ENCODE data around the gene BLCAP.

BLCAP gene

GRCh38 chr20:37524859-37525708 lies 2.6 kb downstream of the BLCAP start:
- H4K8ac ChIP-seq (ENCODE audit: low read length), result no peak overlapping the region
- no peak overlapping the region for H2BK15ac ChIP-seq (ENCODE audit: low read depth, poor library complexity, severe bottlenecking)
- no peak overlapping the region for H3K27ac ChIP-seq (ENCODE audit: low read length, poor library complexity, severe bottlenecking)
- no peak overlapping the region for H2BK120ac ChIP-seq (ENCODE audit: low read depth, low read length)
- H3K23ac ChIP-seq (ENCODE audit: low read length in 2 of 2), result no peak overlapping the region
- H3K9me3 ChIP-seq (ENCODE audit: control insufficient read depth, low read length), result no peaks in the 10 kb centered on the region
- H3K79me1 ChIP-seq (replicated peaks; ENCODE audit: low read length, poor library complexity, severe bottlenecking), result peaks cover 9% of the 10 kb centered on the region
- no peak overlapping the region for H2AFZ ChIP-seq (ENCODE audit: low read depth, low read length)
- H3K36me3 ChIP-seq (ENCODE audit: control insufficient read depth in 1 of 2, insufficient read depth in 2 of 2, low read depth in 1 of 2, low read length in 2 of 2), result peaks cover 4 to 31% of the 10 kb centered on the region in 2 experiments
- H2AK5ac ChIP-seq (ENCODE audit: low read length, severe bottlenecking), result no peak overlapping the region
- no peak overlapping the region for H3K4me2 ChIP-seq (ENCODE audit: low read length, poor library complexity, severe bottlenecking)
- H3K9ac ChIP-seq (ENCODE audit: low read length), result no peak overlapping the region
- H3K18ac ChIP-seq (ENCODE audit: low read depth in 1 of 2, low read length in 2 of 2), result no peak overlapping the region
- H4K91ac ChIP-seq (ENCODE audit: low read length), result no peak overlapping the region
- peaks cover 35% of the 10 kb centered on the region for H3K4me1 ChIP-seq (ENCODE audit: control insufficient read depth, insufficient read depth, low read depth, low read length)
- no peak overlapping the region for H3K14ac ChIP-seq (ENCODE audit: low read length in 2 of 2)
- no peak overlapping the region for H3K4me3 ChIP-seq (ENCODE audit: insufficient read depth in 1 of 2, low read depth in 1 of 2, low read length in 2 of 2)
- DNase-seq, result no peak
- 72% methylated on average over 6 of the region's 6 CpGs for WGBS
- H2BK5ac ChIP-seq (ENCODE audit: low read depth, low read length, poor library complexity, severe bottlenecking), result peak overlapping the region; percentile 11
- no peak overlapping the region for H3K4ac ChIP-seq (ENCODE audit: low read depth in 1 of 2, low read length in 2 of 2)
- H2BK12ac ChIP-seq (ENCODE audit: low read length in 2 of 2), result no peak overlapping the region
- H3K27me3 ChIP-seq (ENCODE audit: control insufficient read depth in 1 of 2, insufficient read depth in 1 of 2, low read length in 2 of 2), result no peaks in the 10 kb centered on the region

GRCh38 chr20:37523911-37524700 lies 3.6 kb downstream of the BLCAP start:
- no peaks in the 10 kb centered on the region for H3K27me3 ChIP-seq (ENCODE audit: control insufficient read depth in 1 of 2, insufficient read depth in 1 of 2, low read length in 2 of 2)
- H3K4ac ChIP-seq (ENCODE audit: low read depth in 1 of 2, low read length in 2 of 2), result no peak overlapping the region
- H3K14ac ChIP-seq (ENCODE audit: low read length in 2 of 2), result no peak overlapping the region
- peak overlapping the region; percentile 11 for H2BK5ac ChIP-seq (ENCODE audit: low read depth, low read length, poor library complexity, severe bottlenecking)
- 73% methylated on average over 10 of the region's 10 CpGs for WGBS
- no peaks in the 10 kb centered on the region for H3K9me3 ChIP-seq (ENCODE audit: control insufficient read depth, low read length)
- peak overlapping the region in 1 of 2 experiments; percentile 63 for H3K23ac ChIP-seq (ENCODE audit: low read length in 2 of 2)
- peaks cover 42% of the 10 kb centered on the region for H3K4me1 ChIP-seq (ENCODE audit: control insufficient read depth, insufficient read depth, low read depth, low read length)
- H3K79me1 ChIP-seq (replicated peaks; ENCODE audit: low read length, poor library complexity, severe bottlenecking), result peaks cover 11% of the 10 kb centered on the region
- no peak overlapping the region for H2BK15ac ChIP-seq (ENCODE audit: low read depth, poor library complexity, severe bottlenecking)
- no peak overlapping the region for H2BK120ac ChIP-seq (ENCODE audit: low read depth, low read length)
- no peak overlapping the region for H2AFZ ChIP-seq (ENCODE audit: low read depth, low read length)
- H3K4me2 ChIP-seq (ENCODE audit: low read length, poor library complexity, severe bottlenecking), result no peak overlapping the region
- H3K27ac ChIP-seq (ENCODE audit: low read length, poor library complexity, severe bottlenecking), result no peak overlapping the region
- no peak overlapping the region for H2AK5ac ChIP-seq (ENCODE audit: low read length, severe bottlenecking)
- H4K8ac ChIP-seq (ENCODE audit: low read length), result no peak overlapping the region
- H3K36me3 ChIP-seq (ENCODE audit: control insufficient read depth in 1 of 2, insufficient read depth in 2 of 2, low read depth in 1 of 2, low read length in 2 of 2), result peaks cover 4 to 33% of the 10 kb centered on the region in 2 experiments
- H3K9ac ChIP-seq (ENCODE audit: low read length), result no peak overlapping the region
- no peak overlapping the region for H2BK12ac ChIP-seq (ENCODE audit: low read length in 2 of 2)
- no peak for DNase-seq
- H3K18ac ChIP-seq (ENCODE audit: low read depth in 1 of 2, low read length in 2 of 2), result no peak overlapping the region
- no peak overlapping the region for H4K91ac ChIP-seq (ENCODE audit: low read length)
- H3K4me3 ChIP-seq (ENCODE audit: insufficient read depth in 1 of 2, low read depth in 1 of 2, low read length in 2 of 2), result no peak overlapping the region

- WGBS, result 85% methylated on average over 12 of the region's 13 CpGs
Measured at GRCh38 chr20:37523012-37523391, 4.7 kb downstream of the BLCAP start.

More at GRCh38 chr20:37523012-37523391, 4.7 kb downstream of the BLCAP start:
- no peak overlapping the region for H3K4me3 ChIP-seq (ENCODE audit: insufficient read depth in 1 of 2, low read depth in 1 of 2, low read length in 2 of 2)
- no peak overlapping the region for H4K8ac ChIP-seq (ENCODE audit: low read length)
- H3K4me1 ChIP-seq (ENCODE audit: control insufficient read depth, insufficient read depth, low read depth, low read length), result peaks cover 41% of the 10 kb centered on the region
- H2BK5ac ChIP-seq (ENCODE audit: low read depth, low read length, poor library complexity, severe bottlenecking), result no peak overlapping the region
- no peak overlapping the region for H3K27ac ChIP-seq (ENCODE audit: low read length, poor library complexity, severe bottlenecking)
- no peak overlapping the region for H3K23ac ChIP-seq (ENCODE audit: low read length in 2 of 2)
- H3K14ac ChIP-seq (ENCODE audit: low read length in 2 of 2), result no peak overlapping the region
- peaks cover 15 to 42% of the 10 kb centered on the region in 2 experiments for H3K36me3 ChIP-seq (ENCODE audit: control insufficient read depth in 1 of 2, insufficient read depth in 2 of 2, low read depth in 1 of 2, low read length in 2 of 2)
- no peak overlapping the region for H2BK120ac ChIP-seq (ENCODE audit: low read depth, low read length)
- no peak overlapping the region for H3K4me2 ChIP-seq (ENCODE audit: low read length, poor library complexity, severe bottlenecking)
- H2BK12ac ChIP-seq (ENCODE audit: low read length in 2 of 2), result no peak overlapping the region
- H4K91ac ChIP-seq (ENCODE audit: low read length), result no peak overlapping the region
- H3K27me3 ChIP-seq (ENCODE audit: control insufficient read depth in 1 of 2, insufficient read depth in 1 of 2, low read length in 2 of 2), result no peaks in the 10 kb centered on the region
- no peak overlapping the region for H3K18ac ChIP-seq (ENCODE audit: low read depth in 1 of 2, low read length in 2 of 2)
- H2BK15ac ChIP-seq (ENCODE audit: low read depth, poor library complexity, severe bottlenecking), result no peak overlapping the region
- no peak overlapping the region for H2AK5ac ChIP-seq (ENCODE audit: low read length, severe bottlenecking)
- peaks cover 12% of the 10 kb centered on the region for H3K79me1 ChIP-seq (replicated peaks; ENCODE audit: low read length, poor library complexity, severe bottlenecking)
- H3K9ac ChIP-seq (ENCODE audit: low read length), result no peak overlapping the region
- no peaks in the 10 kb centered on the region for H3K9me3 ChIP-seq (ENCODE audit: control insufficient read depth, low read length)
- H2AFZ ChIP-seq (ENCODE audit: low read depth, low read length), result no peak overlapping the region
- DNase-seq, result no peak
- no peak overlapping the region for H3K4ac ChIP-seq (ENCODE audit: low read depth in 1 of 2, low read length in 2 of 2)
